VCaP (cell line): ENCODE measurements around the gene BBS9.

Source experiments
- H3K27ac ChIP-seq: fragments of 450-650 bp; 2 replicates; pipeline ENCODE4 v1.5.1; 2017
- TF ChIP-seq, protein P1 (sequence below): fragments of 450-650 bp; conservative IDR thresholded peaks from 2 replicates; pipeline ENCODE4 v1.5.1; 2017; ENCODE audit warnings: mild to moderate bottlenecking, moderate library complexity

The BBS9 gene

DNA sequence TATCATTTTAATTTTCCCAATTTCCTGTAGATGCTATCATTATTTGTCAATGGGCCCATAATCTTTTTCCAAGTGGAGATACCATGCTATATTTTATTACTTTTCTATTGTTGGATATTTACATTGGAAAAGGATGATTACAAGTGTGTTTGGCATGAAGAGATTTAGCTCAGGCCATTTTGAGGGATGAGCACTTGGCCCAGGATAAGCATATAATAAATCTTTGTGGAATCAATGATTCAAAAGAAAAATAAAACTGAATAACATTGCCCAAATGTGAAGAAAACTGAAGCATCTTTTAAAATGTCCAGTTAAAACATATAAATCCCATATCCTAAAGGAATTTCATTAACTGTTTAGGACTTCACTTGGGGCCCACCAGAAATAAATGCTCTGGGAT lies 515.1 kb downstream of the BBS9 start:
- TF ChIP-seq, protein P1, sequence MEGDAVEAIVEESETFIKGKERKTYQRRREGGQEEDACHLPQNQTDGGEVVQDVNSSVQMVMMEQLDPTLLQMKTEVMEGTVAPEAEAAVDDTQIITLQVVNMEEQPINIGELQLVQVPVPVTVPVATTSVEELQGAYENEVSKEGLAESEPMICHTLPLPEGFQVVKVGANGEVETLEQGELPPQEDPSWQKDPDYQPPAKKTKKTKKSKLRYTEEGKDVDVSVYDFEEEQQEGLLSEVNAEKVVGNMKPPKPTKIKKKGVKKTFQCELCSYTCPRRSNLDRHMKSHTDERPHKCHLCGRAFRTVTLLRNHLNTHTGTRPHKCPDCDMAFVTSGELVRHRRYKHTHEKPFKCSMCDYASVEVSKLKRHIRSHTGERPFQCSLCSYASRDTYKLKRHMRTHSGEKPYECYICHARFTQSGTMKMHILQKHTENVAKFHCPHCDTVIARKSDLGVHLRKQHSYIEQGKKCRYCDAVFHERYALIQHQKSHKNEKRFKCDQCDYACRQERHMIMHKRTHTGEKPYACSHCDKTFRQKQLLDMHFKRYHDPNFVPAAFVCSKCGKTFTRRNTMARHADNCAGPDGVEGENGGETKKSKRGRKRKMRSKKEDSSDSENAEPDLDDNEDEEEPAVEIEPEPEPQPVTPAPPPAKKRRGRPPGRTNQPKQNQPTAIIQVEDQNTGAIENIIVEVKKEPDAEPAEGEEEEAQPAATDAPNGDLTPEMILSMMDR: no peak
- no peak overlapping the region for H3K27ac ChIP-seq

- TF ChIP-seq, protein P1: no peak
- no peak overlapping the region for H3K27ac ChIP-seq
Observed at GRCh38 chr7:33645104-33645503, 515.7 kb downstream of the BBS9 start.

DNA sequence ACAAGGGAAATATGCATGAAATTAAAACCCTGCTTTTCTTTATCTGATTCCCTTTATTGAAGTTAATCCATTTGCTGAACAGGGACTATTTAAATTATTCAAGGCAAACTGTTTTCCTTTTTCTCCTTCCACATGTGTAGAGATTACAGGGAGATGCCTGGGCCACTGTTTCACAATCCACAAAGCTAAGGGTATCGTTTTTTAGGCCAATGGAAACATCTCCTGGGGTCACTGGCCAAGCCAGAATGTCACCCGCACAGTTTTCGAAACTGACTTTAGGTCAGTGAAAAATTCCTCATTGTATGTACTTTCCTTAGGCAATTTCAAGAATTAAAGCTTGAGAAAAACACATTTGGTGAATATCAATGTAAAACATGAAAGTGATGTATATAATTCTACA lies 516.8 kb downstream of the BBS9 start:
- H3K27ac ChIP-seq: no peak overlapping the region
- TF ChIP-seq, protein P1: no peak

- no peak overlapping the region for H3K27ac ChIP-seq
- TF ChIP-seq, protein P1: no peak
Observed at GRCh38 chr7:33646891-33647391, 517.6 kb downstream of the BBS9 start.

GRCh38 chr7:33649476-33650441 lies 520.4 kb downstream of the BBS9 start:
- TF ChIP-seq, protein P1: no peak
- no peak overlapping the region for H3K27ac ChIP-seq

DNA sequence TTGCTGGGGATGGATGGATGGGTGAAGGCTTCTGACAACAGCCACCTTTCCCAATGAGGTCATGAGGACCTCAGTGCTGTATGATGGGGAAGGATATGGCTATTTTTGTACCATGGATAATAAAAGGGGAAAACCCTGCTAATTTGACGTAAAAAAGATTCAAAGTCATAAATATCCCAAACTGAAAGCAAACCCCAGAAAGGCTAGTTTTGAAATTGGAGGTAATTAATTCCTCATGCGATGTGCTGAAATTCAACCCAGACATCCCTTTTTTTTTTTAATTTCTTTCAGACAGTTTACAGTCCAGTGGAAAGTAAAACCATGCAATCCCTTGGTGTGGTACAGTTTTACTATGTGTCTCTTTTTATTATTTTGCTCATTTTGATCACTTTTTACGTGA lies 521.5 kb downstream of the BBS9 start:
- TF ChIP-seq, protein P1: no peak

DNA sequence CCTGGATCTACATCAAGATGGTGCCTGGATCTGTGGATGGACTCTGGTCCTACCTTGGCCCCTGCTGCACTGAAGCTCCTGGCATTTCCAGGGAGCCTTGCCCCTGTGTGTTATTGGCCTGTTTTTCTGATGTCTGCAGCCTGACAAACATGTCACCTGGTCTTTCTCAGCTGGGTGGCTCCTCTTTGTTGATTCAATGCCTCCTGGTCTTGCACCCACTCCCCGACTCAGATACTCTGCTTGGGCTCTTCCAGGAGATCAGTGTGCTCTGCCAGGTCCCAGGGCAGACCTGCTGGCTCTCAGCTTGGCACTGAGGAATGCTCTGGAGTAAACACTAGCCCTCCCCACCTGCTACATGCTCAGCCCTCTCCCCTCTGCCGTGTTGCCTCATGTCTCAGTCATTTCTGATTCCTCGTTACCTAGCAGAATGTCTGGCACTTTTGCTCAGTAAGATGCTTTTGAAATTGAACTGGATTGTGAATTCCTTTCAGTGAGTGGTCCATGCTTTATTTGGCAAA lies 522.7 kb downstream of the BBS9 start:
- TF ChIP-seq, protein P1: no peak
- no peak overlapping the region for H3K27ac ChIP-seq

More for the DNA sequence above, 521.5 kb downstream of the BBS9 start:
- no peak overlapping the region for H3K27ac ChIP-seq
